Measurements from ENCODE around the gene WIPF3. TPM values are rescaled to one million over a fixed set of nuclear protein-coding genes. Genes with fewer than 3 reads are reported as not detected.

The WIPF3 gene
- under 1 TPM in 1 of 2 donors, not detected in 1; 0.50 TPM for total RNA-seq
- polyA plus RNA-seq (ENCODE audit: insufficient read length in 6 of 6), result 1 to 10 TPM in 5 of 6 donors, under 1 TPM in 1; 0.96 to 1.7 (median 1.1) TPM
- long read RNA-seq, donor 1, result 0 reads
- long read RNA-seq, donor 2, result 0 reads
- long read RNA-seq, donor 3, result 0 reads
- long read RNA-seq, donor 4, partial matches to known transcripts, result 1 of 1 reads
- long read RNA-seq, donor 4, other reads (novel, unspliced or antisense), result 0 of 1 reads
- long read RNA-seq, donor 5, result 0 reads
- long read RNA-seq, donor 6, result 0 reads
- long read RNA-seq, donor 7, full-length matches to known transcripts, result 1 of 1 reads
- long read RNA-seq, donor 7, partial matches to known transcripts, result 0 of 1 reads
- long read RNA-seq, donor 7, other reads (novel, unspliced or antisense), result 0 of 1 reads
- long read RNA-seq, donor 8, result 0 reads
- long read RNA-seq, donor 9, result 0 reads
- long read RNA-seq, donor 10, result 0 reads
- long read RNA-seq, donor 11, full-length matches to known transcripts, result 1 of 6 reads
- long read RNA-seq, donor 11, partial matches to known transcripts, result 5 of 6 reads
- long read RNA-seq, donor 11, other reads (novel, unspliced or antisense), result 0 of 6 reads
- long read RNA-seq, donor 12, result 0 reads

DNA sequence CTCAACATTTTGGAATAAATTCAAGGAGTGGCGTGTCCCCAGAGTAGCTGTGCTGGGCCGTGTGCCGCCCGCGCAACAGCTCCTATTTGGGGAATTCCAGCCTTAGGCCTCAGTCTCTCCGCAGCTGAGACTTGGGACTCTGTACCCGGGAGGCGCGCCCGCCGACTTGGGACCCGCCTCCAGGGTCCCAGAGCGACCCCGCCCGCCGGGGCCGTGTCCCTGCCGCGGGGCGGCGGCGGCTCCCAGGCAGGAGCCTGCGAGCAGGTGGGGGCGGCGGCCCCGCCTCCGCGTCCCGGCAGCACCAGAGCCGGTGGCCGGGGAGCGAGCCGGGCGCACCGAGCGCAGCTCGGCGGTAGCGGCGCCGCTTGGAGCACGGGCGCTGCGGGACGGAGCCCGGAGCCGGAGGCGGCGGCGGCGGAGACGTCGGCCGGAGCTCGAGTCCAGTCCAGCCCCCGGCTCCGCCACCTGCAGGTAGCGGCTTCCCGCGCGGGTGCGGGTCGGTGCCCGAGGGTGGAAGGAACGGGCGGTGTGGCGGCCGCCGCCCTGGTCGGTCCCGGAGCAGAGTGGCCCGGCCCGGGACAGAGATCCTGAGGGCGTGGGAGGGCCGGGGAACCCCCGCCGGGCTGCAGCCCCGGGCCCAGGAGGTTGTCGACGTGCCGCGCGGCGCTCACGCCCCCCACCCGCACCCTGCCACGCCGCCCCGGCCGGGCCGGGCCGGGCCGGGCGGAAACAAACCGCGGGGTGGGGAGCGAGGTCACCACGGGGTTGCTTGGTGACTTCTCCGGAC is at the start of gene WIPF3:
Gene WIPF3 (plus strand): TSS at position 301 of the 787 bp plus-strand sequence. CDS start 28,217 bp downstream, outside the sequence.
- peak; percentile 74 for ATAC-seq
- peak in 1 of 4 donors; percentile 82 for DNase-seq
- H3K9me3 ChIP-seq, result no peaks in the 10 kb centered on the region
- peak within 1 kb of the TSS; percentile 24 to 34 for H3K4me3 ChIP-seq
- TF ChIP-seq, protein P1, sequence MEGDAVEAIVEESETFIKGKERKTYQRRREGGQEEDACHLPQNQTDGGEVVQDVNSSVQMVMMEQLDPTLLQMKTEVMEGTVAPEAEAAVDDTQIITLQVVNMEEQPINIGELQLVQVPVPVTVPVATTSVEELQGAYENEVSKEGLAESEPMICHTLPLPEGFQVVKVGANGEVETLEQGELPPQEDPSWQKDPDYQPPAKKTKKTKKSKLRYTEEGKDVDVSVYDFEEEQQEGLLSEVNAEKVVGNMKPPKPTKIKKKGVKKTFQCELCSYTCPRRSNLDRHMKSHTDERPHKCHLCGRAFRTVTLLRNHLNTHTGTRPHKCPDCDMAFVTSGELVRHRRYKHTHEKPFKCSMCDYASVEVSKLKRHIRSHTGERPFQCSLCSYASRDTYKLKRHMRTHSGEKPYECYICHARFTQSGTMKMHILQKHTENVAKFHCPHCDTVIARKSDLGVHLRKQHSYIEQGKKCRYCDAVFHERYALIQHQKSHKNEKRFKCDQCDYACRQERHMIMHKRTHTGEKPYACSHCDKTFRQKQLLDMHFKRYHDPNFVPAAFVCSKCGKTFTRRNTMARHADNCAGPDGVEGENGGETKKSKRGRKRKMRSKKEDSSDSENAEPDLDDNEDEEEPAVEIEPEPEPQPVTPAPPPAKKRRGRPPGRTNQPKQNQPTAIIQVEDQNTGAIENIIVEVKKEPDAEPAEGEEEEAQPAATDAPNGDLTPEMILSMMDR (IDR thresholded peaks at IDR 0.05), result no peak
- no peaks in the 10 kb centered on the region for H3K36me3 ChIP-seq
- H3K27ac ChIP-seq, result no peak within 1 kb of the TSS
- intact Hi-C loops (cut with DNase I), result no loop called here
- H3K4me1 ChIP-seq, result peaks cover 0 to 18% of the 10 kb centered on the region in 2 donors
- peaks cover 55 to 91% of the 10 kb centered on the region in 2 donors for H3K27me3 ChIP-seq

DNA sequence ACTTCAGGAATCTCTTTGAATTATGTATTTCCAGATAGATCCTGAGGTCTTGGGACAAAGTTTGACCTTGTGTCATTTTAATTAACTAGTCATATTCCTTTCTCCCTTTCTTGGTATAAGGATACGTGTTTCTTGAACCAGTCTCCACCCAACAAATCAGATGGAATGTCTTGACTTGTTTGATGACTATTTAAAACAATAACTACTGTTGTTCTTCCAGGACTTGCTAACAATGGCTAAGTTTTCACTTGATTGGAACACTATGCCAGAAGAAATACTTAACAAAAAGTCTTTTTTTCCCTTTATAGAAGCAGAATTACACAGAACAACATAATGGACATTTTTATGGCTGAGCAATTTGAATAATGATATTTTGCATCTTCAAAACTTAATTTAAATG is 43.0 kb upstream of the WIPF3 start:
- no peaks in the 10 kb centered on the region for H3K4me1 ChIP-seq
- TF ChIP-seq, protein P1 (IDR thresholded peaks at IDR 0.05), result no peak
- peaks cover 0 to 4% of the 10 kb centered on the region in 2 donors for H3K27me3 ChIP-seq
- intact Hi-C loops (cut with DNase I), result no loop called here
- no peaks in the 10 kb centered on the region for H3K9me3 ChIP-seq
- ATAC-seq, result no peak
- H3K36me3 ChIP-seq, result no peaks in the 10 kb centered on the region
- H3K27ac ChIP-seq, result no peak overlapping the region
- DNase-seq, result no peak
- no peak overlapping the region for H3K4me3 ChIP-seq

GRCh38 chr7:29764227-29764626 is 42.1 kb upstream of the WIPF3 start:
- Histone ChIP-seq H3K4me1 (no peaks in the 10 kb centered on the region), H3K27me3 (peaks cover 0 to 4% of the 10 kb centered on the region in 2 donors), H3K9me3 (no peaks in the 10 kb centered on the region), H3K4me3 (no peak overlapping the region), H3K27ac (no peak overlapping the region), H3K36me3 (no peaks in the 10 kb centered on the region)
- no peak for DNase-seq
- no peak for ATAC-seq
- TF ChIP-seq, protein P1 (IDR thresholded peaks at IDR 0.05), result no peak
- intact Hi-C loops (cut with DNase I), result no loop called here

DNA sequence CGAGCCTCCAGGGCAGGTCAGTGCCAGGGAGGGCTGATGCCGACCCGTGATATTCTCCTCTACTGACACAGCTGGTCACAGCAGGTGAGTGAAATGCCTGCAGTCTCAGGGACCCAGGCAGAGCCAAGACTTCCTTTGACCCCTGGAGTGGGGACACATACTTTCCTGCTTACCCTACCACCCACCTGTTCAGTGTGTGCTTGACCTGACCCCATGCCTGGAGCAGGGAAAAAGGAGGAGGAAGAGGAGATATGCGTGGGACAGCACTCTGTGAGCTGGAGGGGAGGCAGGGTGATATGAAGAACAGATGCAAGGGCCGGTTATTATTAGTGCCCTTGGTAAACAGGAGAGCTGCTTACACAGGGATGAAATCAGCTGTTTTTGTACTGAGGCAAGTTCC is 40.8 kb upstream of the WIPF3 start:
- H3K36me3 ChIP-seq, result no peaks in the 10 kb centered on the region
- no peak for DNase-seq
- ATAC-seq, result no peak
- H3K27ac ChIP-seq, result no peak overlapping the region
- H3K4me3 ChIP-seq, result no peak overlapping the region
- peaks cover 0 to 4% of the 10 kb centered on the region in 2 donors for H3K27me3 ChIP-seq
- H3K4me1 ChIP-seq, result no peaks in the 10 kb centered on the region
- no peaks in the 10 kb centered on the region for H3K9me3 ChIP-seq
- intact Hi-C loops (cut with DNase I), result no loop called here
- TF ChIP-seq, protein P1 (IDR thresholded peaks at IDR 0.05), result no peak
